GM23338 (cell line): ENCODE measurements around the gene GPALPP1. TPM values are rescaled to one million over a fixed set of nuclear protein-coding genes. Genes with fewer than 3 reads are reported as not detected.

Experiments used
- ATAC-seq: fragments of 200-7000 bp; cut with Tn5 transposase; 3 replicates; pipeline ENCODE4 v1.9.1; 2020
- DNase-seq: peaks from one replicate; pipeline ENCODE4 v3.0.0-alpha.2; 2015; ENCODE audit warnings: low spot score
- H2AFZ ChIP-seq: fragments of 200-600 bp; sonication (generic); 2 replicates; pipeline ENCODE4 v1.8.0; 2016; ENCODE audit warnings: antibody characterized with exemption, mild to moderate bottlenecking, moderate library complexity
- H3F3A ChIP-seq: fragments of 200-600 bp; sonication (generic); replicated peaks from 2 replicates; pipeline ENCODE4 v1.8.0; 2017; ENCODE audit warnings: antibody characterized with exemption, mixed run types, low read depth
- H3K27ac ChIP-seq: fragments of 200-600 bp; sonication (generic); 2 replicates; pipeline ENCODE4 v1.6.1; 2016; ENCODE audit warnings: low read depth
- H3K27me3 ChIP-seq: fragments of 200-600 bp; sonication (generic); 2 replicates; pipeline ENCODE4 v1.8.0; 2016; ENCODE audit warnings: mild to moderate bottlenecking, mixed run types, moderate library complexity; ENCODE audit not compliant: insufficient read depth
- H3K36me3 ChIP-seq: fragments of 200-600 bp; sonication (generic); 2 replicates; pipeline ENCODE4 v1.8.0; 2016; ENCODE audit warnings: mild to moderate bottlenecking; ENCODE audit not compliant: insufficient read depth
- H3K4me1 ChIP-seq: fragments of 200-600 bp; sonication (generic); 2 replicates; pipeline ENCODE4 v1.8.0; 2016; ENCODE audit warnings: mild to moderate bottlenecking, moderate library complexity; ENCODE audit not compliant: insufficient read depth
- H3K4me2 ChIP-seq: fragments of 200-600 bp; sonication (generic); 2 replicates; pipeline ENCODE4 v1.7.1; 2017; ENCODE audit warnings: mixed run types
- H3K4me3 ChIP-seq: fragments of 200-600 bp; sonication (generic); 2 replicates; pipeline ENCODE4 v1.6.1; 2016; ENCODE audit warnings: mixed run types
- H3K79me2 ChIP-seq: fragments of 200-600 bp; sonication (generic); replicated peaks from 2 replicates; pipeline ENCODE4 v1.8.0; 2017; ENCODE audit warnings: mild to moderate bottlenecking; ENCODE audit not compliant: insufficient read depth
- H3K9me2 ChIP-seq: fragments of 200-600 bp; sonication (generic); 2 replicates; pipeline ENCODE4 v1.8.0; 2017; ENCODE audit not compliant: insufficient read depth
- H4K20me1 ChIP-seq: fragments of 200-600 bp; sonication (generic); replicated peaks from 2 replicates; pipeline ENCODE4 v1.8.0; 2017; ENCODE audit warnings: mild to moderate bottlenecking; ENCODE audit not compliant: insufficient read depth
- H3K27ac Mint-ChIP-seq: 2 replicates; pipeline ENCODE4 v1.8.0; 2020; ENCODE audit warnings: inconsistent platforms, mild to moderate bottlenecking, moderate library complexity, mixed read lengths
- H3K27me3 Mint-ChIP-seq: 3 replicates; pipeline ENCODE4 v1.8.0; 2022; ENCODE audit warnings: low read depth, mild to moderate bottlenecking, moderate library complexity, mixed read lengths, inconsistent platforms; ENCODE audit not compliant: insufficient read depth, poor library complexity
- H3K36me3 Mint-ChIP-seq: 3 replicates; pipeline ENCODE4 v1.8.0; 2021; ENCODE audit warnings: low read depth, mild to moderate bottlenecking, inconsistent platforms, moderate library complexity, mixed read lengths
- H3K4me1 Mint-ChIP-seq: 3 replicates; pipeline ENCODE4 v1.8.0; 2020; ENCODE audit warnings: mild to moderate bottlenecking, inconsistent platforms, mixed read lengths
- H3K4me3 Mint-ChIP-seq: 3 replicates; pipeline ENCODE4 v1.8.0; 2021; ENCODE audit warnings: moderate library complexity, mild to moderate bottlenecking, inconsistent platforms, mixed read lengths
- H3K9me3 Mint-ChIP-seq: 3 replicates; pipeline ENCODE4 v1.8.0; 2020; ENCODE audit warnings: moderate library complexity, mild to moderate bottlenecking, inconsistent platforms, mixed read lengths
- CREB1 ChIP-seq: fragments of 250-450 bp; sonication (Bioruptor Pico); IDR thresholded peaks from 2 replicates; pipeline ENCODE4 v1.5.0; 2020; ENCODE audit warnings: low read depth, mild to moderate bottlenecking, moderate library complexity
- CTCF ChIP-seq, 2 experiments: fragments of 200-600 bp in 1 of 2; sonication (generic) in 1 of 2; conservative IDR thresholded peaks; 2 replicates each; pipeline versions ENCODE4 v1.5.1 to v1.6.1; 2016 to 2017; ENCODE audit warnings: antibody characterized with exemption in 2 of 2, low read depth in 2 of 2, mild to moderate bottlenecking in 2 of 2, moderate library complexity in 1 of 2
- ETS1 ChIP-seq: IDR thresholded peaks from 2 replicates; pipeline ENCODE4 v1.6.1; 2016; ENCODE audit warnings: antibody characterized with exemption
- EZH2phosphoT487 ChIP-seq: fragments of 200-600 bp; sonication (generic); IDR thresholded peaks from one replicate; pipeline ENCODE4 v1.8.1; 2018; ENCODE audit warnings: antibody characterized with exemption; ENCODE audit not compliant: unreplicated experiment
- JUNB ChIP-seq: IDR thresholded peaks from one replicate; pipeline ENCODE4 v1.6.1; 2016; ENCODE audit warnings: antibody characterized with exemption; ENCODE audit not compliant: unreplicated experiment
- NANOG ChIP-seq: IDR thresholded peaks from 2 replicates; pipeline ENCODE4 v1.6.1; 2016; ENCODE audit warnings: antibody characterized with exemption, borderline replicate concordance
- POLR2AphosphoS5 ChIP-seq: IDR thresholded peaks from 2 replicates; pipeline ENCODE4 v1.6.1; 2016; ENCODE audit warnings: antibody characterized with exemption, low read depth
- REST ChIP-seq: IDR thresholded peaks from one replicate; pipeline ENCODE4 v1.6.1; 2018; ENCODE audit warnings: antibody characterized with exemption; ENCODE audit not compliant: unreplicated experiment
- STAT1 ChIP-seq: IDR thresholded peaks from one replicate; pipeline ENCODE4 v1.6.1; 2016; ENCODE audit warnings: antibody characterized with exemption; ENCODE audit not compliant: unreplicated experiment
- ZNF114 ChIP-seq: fragments of 250-450 bp; sonication (Bioruptor Pico); IDR thresholded peaks from 2 replicates; pipeline ENCODE4 v1.5.0; 2020; ENCODE audit warnings: mild to moderate bottlenecking, moderate library complexity
- polyA plus RNA-seq: library from polyadenylated mRNA; unstranded; fragments of >200 nt; fragmentation: Nextera tagmentation; extraction: Ambion mirVana; gene quantifications from 2 replicates; pipeline ENCODE4 v1.2.1, GENCODE V29; 2016
- total RNA-seq: library from RNA; depleted of rRNA; stranded (reverse); fragments of >200 nt; shearing (Covaris generic); gene quantifications from 2 replicates; pipeline ENCODE4 v1.2.3, GENCODE V29; 2014

GPALPP1 gene
- total and polyA plus RNA-seq, 2 experiments from 2014 or later, result 31.3 to 35.8 TPM

GRCh38 chr13:45007823-45008222, 18.5 kb downstream of the GPALPP1 start (continued):
- TF ChIP-seq ETS1, result no peak
- no peak for TF ChIP-seq JUNB
- no peak for TF ChIP-seq REST
- no peak for TF ChIP-seq EZH2phosphoT487
- no peak for TF ChIP-seq CTCF (conservative IDR thresholded peaks at IDR 0.05; ENCODE audit: low read depth in 2 of 2)
- TF ChIP-seq CREB1 (CRISPR knock-in tag), result no peak

GRCh38 chr13:45011198-45011597, 21.9 kb downstream of the GPALPP1 start:
- peaks cover 18% of the 10 kb centered on the region for H3K36me3 Mint-ChIP-seq
- no peak for ATAC-seq
- TF ChIP-seq JUNB (no peak), CTCF (conservative IDR thresholded peaks at IDR 0.05; ENCODE audit: low read depth in 2 of 2) (no peak), ETS1 (no peak), POLR2AphosphoS5 (no peak), NANOG (no peak), EZH2phosphoT487 (no peak), STAT1 (no peak), ZNF114 (no peak)

More at GRCh38 chr13:45011198-45011597, 21.9 kb downstream of the GPALPP1 start:
- Mint-ChIP-seq H3K27me3 (no peaks in the 10 kb centered on the region), H3K4me3 (no peak overlapping the region), H3K9me3 (no peaks in the 10 kb centered on the region), H3K4me1 (no peaks in the 10 kb centered on the region), H3K27ac (no peak overlapping the region)
- no peak for DNase-seq
- Histone ChIP-seq H3K79me2 (no peaks in the 10 kb centered on the region), H4K20me1 (no peaks in the 10 kb centered on the region), H2AFZ (no peak overlapping the region), H3K9me2 (no peaks in the 10 kb centered on the region), H3K36me3 (no peaks in the 10 kb centered on the region; the same call in 1 of the 2 replicates), H3K4me1 (no peaks in the 10 kb centered on the region), H3K27me3 (no peaks in the 10 kb centered on the region), H3K4me2 (no peak overlapping the region), H3K4me3 (no peak overlapping the region), H3F3A (no peaks in the 10 kb centered on the region), H3K27ac (no peak overlapping the region)
